IMR-90 (cell line): ENCODE data around the gene SLX4IP. TPM values are rescaled to one million over a fixed set of nuclear protein-coding genes. Genes with fewer than 3 reads are reported as not detected.

Experiments used
- ATAC-seq: fragments of 200-7000 bp; cut with Tn5 transposase; 2 replicates; pipeline ENCODE4 v1.9.1; 2020; ENCODE audit warnings: low read depth, mild to moderate bottlenecking, moderate library complexity
- BruUV-seq: library from RNA; stranded (reverse); fragments of 400-500 nt; replicated peaks from 2 replicates; lab custom pipeline; 2021; lab: Mats Ljungman, UMichigan
- CTCF ChIA-PET: fragments of 300-600 bp; formaldehyde crosslinking; extraction: SDS; loops from one replicate; lab custom pipeline; 2021; ENCODE audit warnings: antibody characterized with exemption; lab: Yijun Ruan, JAX
- POLR2A ChIA-PET: fragments of 300-600 bp; sonication (Branson Sonifier 250); formaldehyde crosslinking; loops from one replicate; lab custom pipeline; 2022; ENCODE audit warnings: antibody characterized with exemption; ENCODE audit not compliant: unreplicated experiment; lab: Charles Lee
- DNase-seq: peaks from one replicate; pipeline ENCODE4 v3.0.0; 2013
- H2AFZ ChIP-seq: replicated peaks from 2 replicates; pipeline ENCODE3; 2013; ENCODE audit warnings: low read length, mild to moderate bottlenecking; ENCODE audit not compliant: poor library complexity
- H2AK5ac ChIP-seq: 2 replicates; pipeline ENCODE4 v1.6.1; 2013; ENCODE audit warnings: low read depth, low read length, inconsistent platforms
- H2AK9ac ChIP-seq: replicated peaks from 2 replicates; pipeline ENCODE3; 2013; ENCODE audit warnings: mild to moderate bottlenecking, low read depth, low read length, moderate library complexity; ENCODE audit not compliant: poor library complexity
- H2BK120ac ChIP-seq: 2 replicates; pipeline ENCODE4 v1.6.1; 2013; ENCODE audit warnings: low read depth, low read length, inconsistent platforms
- H2BK15ac ChIP-seq: 3 replicates; pipeline ENCODE4 v1.6.1; 2013; ENCODE audit warnings: low read depth, low read length, inconsistent platforms
- H2BK20ac ChIP-seq: 2 replicates; pipeline ENCODE4 v1.6.1; 2013; ENCODE audit warnings: low read depth, mild to moderate bottlenecking, inconsistent platforms, low read length, moderate library complexity
- H2BK5ac ChIP-seq: 2 replicates; pipeline ENCODE4 v1.6.1; 2013; ENCODE audit warnings: mild to moderate bottlenecking, low read depth, low read length, inconsistent platforms; ENCODE audit not compliant: poor library complexity, severe bottlenecking
- H3K14ac ChIP-seq: replicated peaks from 2 replicates; pipeline ENCODE4 v1.6.1; 2013; ENCODE audit warnings: low read depth, low read length, inconsistent platforms
- H3K18ac ChIP-seq: 2 replicates; pipeline ENCODE4 v1.6.1; 2013; ENCODE audit warnings: low read depth, low read length, control low read depth
- H3K23ac ChIP-seq: 2 replicates; pipeline ENCODE4 v1.6.1; 2013; ENCODE audit warnings: low read depth, low read length, inconsistent platforms
- H3K27ac ChIP-seq: 2 replicates; pipeline ENCODE4 v1.5.1; 2013; ENCODE audit warnings: mild to moderate bottlenecking, control low read depth, low read length; ENCODE audit not compliant: insufficient read depth
- H3K27me3 ChIP-seq: 2 replicates; pipeline ENCODE4 v1.6.1; 2013; ENCODE audit warnings: low read length; ENCODE audit not compliant: control insufficient read depth, insufficient read depth
- H3K36me3 ChIP-seq: 2 replicates; pipeline ENCODE4 v1.6.1; 2013; ENCODE audit warnings: low read length, mixed read lengths; ENCODE audit not compliant: control insufficient read depth, insufficient read depth
- H3K4ac ChIP-seq: 2 replicates; pipeline ENCODE4 v1.6.1; 2013; ENCODE audit warnings: low read depth, low read length, inconsistent platforms
- H3K4me1 ChIP-seq: 2 replicates; pipeline ENCODE4 v1.6.1; 2013; ENCODE audit warnings: low read length, mixed read lengths; ENCODE audit not compliant: control insufficient read depth, insufficient read depth
- H3K4me2 ChIP-seq: 2 replicates; pipeline ENCODE4 v1.6.1; 2013; ENCODE audit warnings: low read depth, mild to moderate bottlenecking, control low read depth, low read length, moderate library complexity
- H3K4me3 ChIP-seq: 2 replicates; pipeline ENCODE4 v1.5.1; 2013; ENCODE audit warnings: low read depth, mild to moderate bottlenecking, control low read depth, low read length, moderate library complexity; ENCODE audit not compliant: insufficient read depth
- H3K56ac ChIP-seq: 2 replicates; pipeline ENCODE4 v1.6.1; 2013; ENCODE audit warnings: low read length, inconsistent platforms; ENCODE audit not compliant: insufficient read depth; ENCODE audit errors: extremely low read depth
- H3K79me1 ChIP-seq, 2 experiments: 2 replicates each; pipeline ENCODE4 v1.6.1; 2013; ENCODE audit warnings: low read length in 2 of 2, inconsistent platforms in 1 of 2, low read depth in 1 of 2
- H3K9ac ChIP-seq: 2 replicates; pipeline ENCODE4 v1.6.1; 2013; ENCODE audit warnings: low read depth, low read length, control low read depth
- H3K9me1 ChIP-seq: 2 replicates; pipeline ENCODE4 v1.6.1; 2013; ENCODE audit warnings: low read length, inconsistent platforms; ENCODE audit not compliant: insufficient read depth
- H3K9me3 ChIP-seq: 2 replicates; pipeline ENCODE4 v1.6.1; 2013; ENCODE audit warnings: low read length; ENCODE audit not compliant: control insufficient read depth, insufficient read depth
- H4K20me1 ChIP-seq: 2 replicates; pipeline ENCODE4 v1.6.1; 2013; ENCODE audit warnings: low read length, inconsistent platforms; ENCODE audit not compliant: insufficient read depth
- H4K5ac ChIP-seq: 2 replicates; pipeline ENCODE4 v1.6.1; 2013; ENCODE audit warnings: mild to moderate bottlenecking, low read depth, low read length, control low read depth
- H4K8ac ChIP-seq, 2 experiments: 2 replicates each; pipeline ENCODE4 v1.6.1; 2013; ENCODE audit warnings: low read depth in 2 of 2, low read length in 2 of 2, control low read depth in 1 of 2, inconsistent platforms in 1 of 2
- H4K91ac ChIP-seq: 2 replicates; pipeline ENCODE4 v1.6.1; 2013; ENCODE audit warnings: low read depth, low read length, inconsistent platforms; ENCODE audit not compliant: insufficient read depth
- CTCF ChIP-seq: conservative IDR thresholded peaks from 2 replicates; pipeline ENCODE4 v1.5.1; 2012; ENCODE audit warnings: mild to moderate bottlenecking, low read depth, low read length, improper control_type of control experiment
- ELK1 ChIP-seq: fragments of 150-350 bp; IDR thresholded peaks from 2 replicates; pipeline ENCODE4 v1.6.1; 2016; ENCODE audit warnings: low read depth, mild to moderate bottlenecking, low read length, moderate library complexity, borderline replicate concordance
- MAFK ChIP-seq: IDR thresholded peaks from 2 replicates; pipeline ENCODE4 v1.6.1; 2012; ENCODE audit warnings: low read depth, low read length, improper control_type of control experiment
- MAZ ChIP-seq: IDR thresholded peaks from 2 replicates; pipeline ENCODE4 v1.6.1; 2012; ENCODE audit warnings: low read depth, mild to moderate bottlenecking, low read length, improper control_type of control experiment, moderate library complexity, borderline replicate concordance
- MXI1 ChIP-seq: IDR thresholded peaks from 2 replicates; pipeline ENCODE4 v1.6.1; 2012; ENCODE audit warnings: low read depth, mild to moderate bottlenecking, low read length, moderate library complexity, borderline replicate concordance
- RCOR1 ChIP-seq: IDR thresholded peaks from 2 replicates; pipeline ENCODE4 v1.6.1; 2012; ENCODE audit warnings: mild to moderate bottlenecking, low read length, improper control_type of control experiment; ENCODE audit not compliant: insufficient replicate concordance
- RFX5 ChIP-seq: IDR thresholded peaks from 2 replicates; pipeline ENCODE4 v1.8.0; 2012; ENCODE audit warnings: low read depth, mild to moderate bottlenecking, low read length, moderate library complexity
- USF2 ChIP-seq: fragments of 150-350 bp; IDR thresholded peaks from 2 replicates; pipeline ENCODE4 v1.6.1; 2017; ENCODE audit warnings: mild to moderate bottlenecking, antibody characterized with exemption, low read length, low read depth
- whole genome bisulfite sequencing, 2 experiments: methylation state at CpG; one replicate each; pipeline versions ENCODE4 v1.1.5 to v1.1.7; 2013; ENCODE audit warnings: missing lambda C conversion rate in 2 of 2; ENCODE audit not compliant: insufficient read length in 1 of 2; ENCODE audit errors: extremely low coverage in 2 of 2; 5-methylcytosine and 5-hydroxymethylcytosine counted together
- dilution Hi-C: fragments of 300-500 bp; cut with HindIII; formaldehyde crosslinking; loops from one replicate; pipeline ENCODE4 v1.14.3; 2018; ENCODE audit warnings: low sequenced_read_pairs; ENCODE audit not compliant: unreplicated experiment
- in situ Hi-C: fragments of 300-500 bp; cut with MboI; formaldehyde crosslinking; loops from 3 replicates; pipeline ENCODE4 v1.14.3; 2019; ENCODE audit warnings: low sequenced_read_pairs, inconsistent platforms, mixed read lengths
- intact Hi-C: fragments of 100-400 bp; cut with micrococcal nuclease; formaldehyde crosslinking; loops from 2 replicates; pipeline ENCODE4 v1.10.0; 2022
- polyA plus RNA-seq, 3 experiments: library from polyadenylated mRNA; depleted of rRNA; stranded (reverse); fragments of >200 nt; gene quantifications; 2 replicates each; pipeline ENCODE4 v1.2.3, GENCODE V29; 2012; ENCODE audit warnings: low replicate concordance in 1 of 3
- total RNA-seq: library from RNA; depleted of rRNA; stranded (reverse); fragments of >200 nt; gene quantifications from 2 replicates; pipeline ENCODE4 v1.2.3, GENCODE V29; 2012

The SLX4IP gene
- total and polyA plus RNA-seq, 2 of the 4 experiments (the other 2 are of a cell fraction), result 1.3 to 5.9 TPM

GRCh38 chr20:10490706-10491105 is 55.6 kb downstream of the SLX4IP start:
- no peaks in the 10 kb centered on the region for H3K9me1 ChIP-seq
- ChIA-PET POLR2A (no interaction called here), CTCF (no interaction called here)
- H3K9ac ChIP-seq, result no peak overlapping the region
- TF ChIP-seq USF2 (no peak), RCOR1 (no peak), RFX5 (no peak), MXI1 (no peak), ELK1 (no peak), CTCF (no peak), MAFK (no peak), MAZ (no peak)
- BruUV-seq, result no TSS peak
- no peak overlapping the region for H2BK5ac ChIP-seq
- no peak overlapping the region for H3K4me3 ChIP-seq
- no peaks in the 10 kb centered on the region for H3K27me3 ChIP-seq
- in situ Hi-C loops (no loop called here), dilution Hi-C loops (no loop called here), intact Hi-C loops (no loop called here)
- no peak overlapping the region for H2AK9ac ChIP-seq
- H3K14ac ChIP-seq, result no peak overlapping the region
- no peak overlapping the region for H2BK20ac ChIP-seq
- H4K91ac ChIP-seq, result no peak overlapping the region
- H3K23ac ChIP-seq, result no peak overlapping the region
- no peak overlapping the region for H3K27ac ChIP-seq
- H2BK120ac ChIP-seq, result no peak overlapping the region
- no peak overlapping the region for H3K18ac ChIP-seq
- no peak overlapping the region for H4K5ac ChIP-seq
- no peak overlapping the region for H3K56ac ChIP-seq
- no peak overlapping the region; the same call in 2 of the 3 replicates for H2BK15ac ChIP-seq
- peak; percentile 21 for DNase-seq
- no peak overlapping the region for H4K8ac ChIP-seq
- H2AK5ac ChIP-seq, result no peak overlapping the region
- H3K9me3 ChIP-seq, result no peaks in the 10 kb centered on the region
- no peak overlapping the region for H3K4ac ChIP-seq
- 40% methylated on average over 1 of the region's 1 CpG; no CpG with 5 or more reads in 1 of the 2 experiments for WGBS, 2 experiments
- no peak; the same call in 1 of the 2 replicates for ATAC-seq
- no peaks in the 10 kb centered on the region for H4K20me1 ChIP-seq
- H3K36me3 ChIP-seq, result no peaks in the 10 kb centered on the region
- no peak overlapping the region for H2AFZ ChIP-seq
- no peaks in the 10 kb centered on the region for H3K4me1 ChIP-seq
- H3K4me2 ChIP-seq, result no peak overlapping the region
- H3K79me1 ChIP-seq, result peaks cover 8 to 9% of the 10 kb centered on the region in 2 experiments; a peak in 2 of 4 replicates
